Mesenchymal stem cell (in vitro differentiated cells and primary cell): Measurements from ENCODE around the gene TAF3.

Experiments used
- DNase-seq: peaks from one replicate; pipeline ENCODE4 v3.0.0-alpha.2; 2013
- H2AFZ ChIP-seq: one replicate; pipeline ENCODE4 v1.6.1; 2013; ENCODE audit warnings: low read depth, mild to moderate bottlenecking, control low read depth, inconsistent platforms, low read length, moderate library complexity
- H2AK5ac ChIP-seq: 2 replicates; pipeline ENCODE4 v1.6.1; 2013; ENCODE audit warnings: low read length, moderate library complexity, mild to moderate bottlenecking, inconsistent platforms; ENCODE audit not compliant: severe bottlenecking
- H2BK120ac ChIP-seq: one replicate; pipeline ENCODE4 v1.6.1; 2013; ENCODE audit warnings: low read depth, mild to moderate bottlenecking, inconsistent platforms, low read length, moderate library complexity
- H2BK12ac ChIP-seq, 2 experiments: one replicate each; pipeline ENCODE4 v1.6.1; 2013; ENCODE audit warnings: inconsistent platforms in 2 of 2, low read length in 2 of 2, mild to moderate bottlenecking in 2 of 2, moderate library complexity in 2 of 2, control low read depth in 1 of 2
- H2BK15ac ChIP-seq: one replicate; pipeline ENCODE4 v1.6.1; 2013; ENCODE audit warnings: mild to moderate bottlenecking, low read depth, inconsistent platforms; ENCODE audit not compliant: poor library complexity, severe bottlenecking
- H2BK5ac ChIP-seq: 2 replicates; pipeline ENCODE4 v1.6.1; 2013; ENCODE audit warnings: low read depth, mild to moderate bottlenecking, low read length, control low read depth, inconsistent platforms; ENCODE audit not compliant: poor library complexity, severe bottlenecking
- H3K14ac ChIP-seq, 2 experiments: one replicate each; pipeline ENCODE4 v1.6.1; 2013; ENCODE audit warnings: inconsistent platforms in 2 of 2, low read length in 2 of 2, control low read depth in 1 of 2, mild to moderate bottlenecking in 1 of 2, moderate library complexity in 1 of 2
- H3K18ac ChIP-seq, 2 experiments: one replicate each; pipeline ENCODE4 v1.6.1; 2013; ENCODE audit warnings: inconsistent platforms in 2 of 2, low read length in 2 of 2, control low read depth in 1 of 2, low read depth in 1 of 2, mild to moderate bottlenecking in 1 of 2
- H3K23ac ChIP-seq, 2 experiments: one replicate each; pipeline ENCODE4 v1.6.1; 2013; ENCODE audit warnings: inconsistent platforms in 2 of 2, low read length in 2 of 2, mild to moderate bottlenecking in 2 of 2, moderate library complexity in 2 of 2, control low read depth in 1 of 2
- H3K27ac ChIP-seq: 2 replicates; pipeline ENCODE4 v1.5.1; 2013; ENCODE audit warnings: mild to moderate bottlenecking, moderate library complexity, low read length, control low read depth, inconsistent platforms; ENCODE audit not compliant: poor library complexity, severe bottlenecking
- H3K27me3 ChIP-seq, 2 experiments: 2 replicates each; pipeline versions ENCODE4 v1.6.1 to v1.7.0; 2013; ENCODE audit warnings: low read length in 2 of 2, mild to moderate bottlenecking in 2 of 2, moderate library complexity in 2 of 2, control low read depth in 1 of 2, inconsistent platforms in 1 of 2; ENCODE audit not compliant: control insufficient read depth in 1 of 2, insufficient read depth in 1 of 2
- H3K36me3 ChIP-seq, 2 experiments: 2 replicates each; pipeline versions ENCODE4 v1.6.1 to v1.7.0; 2013; ENCODE audit warnings: low read length in 2 of 2, control low read depth in 1 of 2, inconsistent platforms in 1 of 2, low read depth in 1 of 2, mild to moderate bottlenecking in 1 of 2; ENCODE audit not compliant: insufficient read depth in 2 of 2, control insufficient read depth in 1 of 2
- H3K4ac ChIP-seq, 2 experiments: one replicate each; pipeline ENCODE4 v1.6.1; 2013; ENCODE audit warnings: inconsistent platforms in 2 of 2, low read length in 2 of 2, mild to moderate bottlenecking in 2 of 2, moderate library complexity in 2 of 2, control low read depth in 1 of 2, low read depth in 1 of 2
- H3K4me1 ChIP-seq: 2 replicates; pipeline ENCODE4 v1.6.1; 2013; ENCODE audit warnings: low read depth, low read length, control low read depth; ENCODE audit not compliant: control insufficient read depth, insufficient read depth
- H3K4me2 ChIP-seq: 2 replicates; pipeline ENCODE4 v1.6.1; 2013; ENCODE audit warnings: low read length, mild to moderate bottlenecking, inconsistent platforms; ENCODE audit not compliant: poor library complexity, severe bottlenecking
- H3K4me3 ChIP-seq, 2 experiments: 2 replicates each; pipeline versions ENCODE4 v1.5.1 to v1.7.0; 2013; ENCODE audit warnings: low read length in 2 of 2, mild to moderate bottlenecking in 2 of 2, control low read depth in 1 of 2, low read depth in 1 of 2; ENCODE audit not compliant: insufficient read depth in 1 of 2
- H3K79me1 ChIP-seq: replicated peaks from 2 replicates; pipeline ENCODE4 v1.6.1; 2013; ENCODE audit warnings: mild to moderate bottlenecking, control low read depth, low read length, inconsistent platforms; ENCODE audit not compliant: poor library complexity, severe bottlenecking
- H3K9ac ChIP-seq: 2 replicates; pipeline ENCODE4 v1.7.0; 2013; ENCODE audit warnings: mild to moderate bottlenecking, low read length, moderate library complexity
- H3K9me3 ChIP-seq: 2 replicates; pipeline ENCODE4 v1.7.0; 2013; ENCODE audit warnings: mild to moderate bottlenecking, low read length; ENCODE audit not compliant: control insufficient read depth
- H4K8ac ChIP-seq: one replicate; pipeline ENCODE4 v1.6.1; 2013; ENCODE audit warnings: inconsistent platforms, mild to moderate bottlenecking, low read length, moderate library complexity
- H4K91ac ChIP-seq: one replicate; pipeline ENCODE4 v1.6.1; 2013; ENCODE audit warnings: mild to moderate bottlenecking, low read length, inconsistent platforms
- WGBS: methylation state at CpG from one replicate; pipeline ENCODE4 v1.1.7; 2013; ENCODE audit warnings: mixed read lengths; 5-methylcytosine and 5-hydroxymethylcytosine counted together

The TAF3 gene

GRCh38 chr10:7795605-7796004 lies 22.7 kb upstream of the TAF3 start:
- peaks cover 3% of the 10 kb centered on the region for H3K4me1 ChIP-seq
- H3K23ac ChIP-seq, result no peak overlapping the region
- no peaks in the 10 kb centered on the region for H3K9me3 ChIP-seq
- no peak overlapping the region for H4K8ac ChIP-seq
- peaks cover 3% of the 10 kb centered on the region for H3K79me1 ChIP-seq
- H2BK5ac ChIP-seq, result no peak overlapping the region
- no peak overlapping the region for H3K4ac ChIP-seq
- no peak overlapping the region for H3K27ac ChIP-seq
- no peak overlapping the region for H2AK5ac ChIP-seq
- no peak overlapping the region for H2BK15ac ChIP-seq
- no peak overlapping the region for H3K4me3 ChIP-seq
- no peak overlapping the region for H3K14ac ChIP-seq
- no peak overlapping the region for H3K4me2 ChIP-seq
- H3K9ac ChIP-seq, result no peak overlapping the region
- H2BK120ac ChIP-seq, result no peak overlapping the region
- H2BK12ac ChIP-seq, result no peak overlapping the region
- no peak overlapping the region for H3K18ac ChIP-seq
- DNase-seq, result peak; percentile 43
- H4K91ac ChIP-seq, result no peak overlapping the region
- peaks cover 8 to 55% of the 10 kb centered on the region in 2 experiments for H3K36me3 ChIP-seq
- no peak overlapping the region for H2AFZ ChIP-seq
- H3K27me3 ChIP-seq, result no peaks in the 10 kb centered on the region
- WGBS, result 93% methylated on average over 3 of the region's 4 CpGs

GRCh38 chr10:7797582-7797981 lies 20.7 kb upstream of the TAF3 start:
- peaks cover 5% of the 10 kb centered on the region for H3K79me1 ChIP-seq
- 2% methylated on average over 4 of the region's 6 CpGs for WGBS
- H2AFZ ChIP-seq, result no peak overlapping the region
- no peak overlapping the region for H3K23ac ChIP-seq
- no peaks in the 10 kb centered on the region for H3K27me3 ChIP-seq
- H3K4me2 ChIP-seq, result no peak overlapping the region
- H3K9ac ChIP-seq, result peak overlapping the region; percentile 68
- no peak overlapping the region for H2BK5ac ChIP-seq
- peak overlapping the region; percentile 77 for H3K27ac ChIP-seq
- H2AK5ac ChIP-seq, result no peak overlapping the region
- no peak overlapping the region for H3K4me3 ChIP-seq
- peaks cover 13 to 58% of the 10 kb centered on the region in 2 experiments for H3K36me3 ChIP-seq
- H2BK120ac ChIP-seq, result no peak overlapping the region
- no peak overlapping the region for H2BK15ac ChIP-seq
- peak; percentile 92 for DNase-seq
- H3K4me1 ChIP-seq, result peaks cover 3% of the 10 kb centered on the region
- H3K4ac ChIP-seq, result no peak overlapping the region
- no peak overlapping the region for H2BK12ac ChIP-seq
- H3K14ac ChIP-seq, result no peak overlapping the region
- no peak overlapping the region for H4K8ac ChIP-seq
- H3K9me3 ChIP-seq, result no peaks in the 10 kb centered on the region
- H4K91ac ChIP-seq, result no peak overlapping the region
- H3K18ac ChIP-seq, result no peak overlapping the region

GRCh38 chr10:7802606-7803005 lies 15.7 kb upstream of the TAF3 start:
- H3K9me3 ChIP-seq, result no peaks in the 10 kb centered on the region
- H3K27ac ChIP-seq, result no peak overlapping the region
- H3K4me2 ChIP-seq, result no peak overlapping the region
- no peak overlapping the region for H2BK120ac ChIP-seq
- no peak overlapping the region for H3K9ac ChIP-seq
- H2BK15ac ChIP-seq, result no peak overlapping the region
- no peak overlapping the region for H3K23ac ChIP-seq
- H2AK5ac ChIP-seq, result no peak overlapping the region
- H3K36me3 ChIP-seq, result peaks cover 21 to 89% of the 10 kb centered on the region in 2 experiments
- H3K27me3 ChIP-seq, result no peaks in the 10 kb centered on the region
- WGBS, result 93% methylated on average over 4 of the region's 4 CpGs
- H3K18ac ChIP-seq, result no peak overlapping the region
- no peak overlapping the region for H4K91ac ChIP-seq
- H2BK12ac ChIP-seq, result no peak overlapping the region
- no peak overlapping the region for H4K8ac ChIP-seq
- no peak overlapping the region for H3K4me3 ChIP-seq
- H3K14ac ChIP-seq, result no peak overlapping the region
- H3K79me1 ChIP-seq, result peaks cover 18% of the 10 kb centered on the region
- H2BK5ac ChIP-seq, result no peak overlapping the region
- no peak overlapping the region for H2AFZ ChIP-seq
- no peak for DNase-seq
- H3K4me1 ChIP-seq, result no peaks in the 10 kb centered on the region
- no peak overlapping the region for H3K4ac ChIP-seq

- no peak for DNase-seq
- peaks cover 18% of the 10 kb centered on the region for H3K79me1 ChIP-seq
- H2BK12ac ChIP-seq, result no peak overlapping the region
- H3K23ac ChIP-seq, result no peak overlapping the region
- peaks cover 26 to 92% of the 10 kb centered on the region in 2 experiments for H3K36me3 ChIP-seq
- H2BK5ac ChIP-seq, result no peak overlapping the region
- H3K4me2 ChIP-seq, result no peak overlapping the region
- no peak overlapping the region for H4K91ac ChIP-seq
- H3K4me1 ChIP-seq, result no peaks in the 10 kb centered on the region
- H3K9ac ChIP-seq, result no peak overlapping the region
- 96% methylated on average over 6 of the region's 6 CpGs for WGBS
- no peaks in the 10 kb centered on the region for H3K27me3 ChIP-seq
- H3K4ac ChIP-seq, result no peak overlapping the region
- H3K27ac ChIP-seq, result no peak overlapping the region
- no peak overlapping the region for H3K14ac ChIP-seq
- no peak overlapping the region for H2BK15ac ChIP-seq
- H3K18ac ChIP-seq, result no peak overlapping the region
- no peaks in the 10 kb centered on the region for H3K9me3 ChIP-seq
- no peak overlapping the region for H3K4me3 ChIP-seq
- H2AK5ac ChIP-seq, result no peak overlapping the region
- H2BK120ac ChIP-seq, result no peak overlapping the region
- no peak overlapping the region for H2AFZ ChIP-seq
- no peak overlapping the region for H4K8ac ChIP-seq
Measured at GRCh38 chr10:7804216-7804615, 14.1 kb upstream of the TAF3 start.
